ENCODE data around the gene RNF121.

DNA sequence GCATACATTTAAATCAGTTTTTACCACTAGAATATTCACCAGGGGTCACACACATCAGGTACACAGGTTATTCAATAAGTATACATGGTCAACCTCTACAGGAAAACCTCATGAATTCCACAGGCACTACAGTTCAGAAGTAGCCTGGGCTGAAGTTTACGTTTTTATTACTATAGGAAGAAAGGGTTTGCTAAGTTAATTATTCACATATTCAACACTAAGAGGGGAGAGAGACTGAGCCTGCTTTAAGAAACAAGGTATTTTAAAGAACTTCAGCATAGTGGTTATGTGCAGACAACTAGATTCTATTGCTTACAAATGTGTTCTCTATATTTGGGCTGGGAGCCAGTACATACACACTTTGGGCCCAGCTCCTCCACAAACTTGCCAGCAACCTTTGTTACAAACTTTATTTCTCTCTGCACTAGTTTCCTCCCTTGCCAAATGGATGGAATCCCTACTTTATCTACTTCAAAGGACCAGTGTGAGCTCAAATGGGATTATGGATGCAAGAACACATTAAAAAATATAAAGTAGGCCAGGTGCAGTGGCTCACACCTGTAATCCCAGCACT is 101.7 kb downstream of the RNF121 start:
- TF ChIP-seq, protein P1, sequence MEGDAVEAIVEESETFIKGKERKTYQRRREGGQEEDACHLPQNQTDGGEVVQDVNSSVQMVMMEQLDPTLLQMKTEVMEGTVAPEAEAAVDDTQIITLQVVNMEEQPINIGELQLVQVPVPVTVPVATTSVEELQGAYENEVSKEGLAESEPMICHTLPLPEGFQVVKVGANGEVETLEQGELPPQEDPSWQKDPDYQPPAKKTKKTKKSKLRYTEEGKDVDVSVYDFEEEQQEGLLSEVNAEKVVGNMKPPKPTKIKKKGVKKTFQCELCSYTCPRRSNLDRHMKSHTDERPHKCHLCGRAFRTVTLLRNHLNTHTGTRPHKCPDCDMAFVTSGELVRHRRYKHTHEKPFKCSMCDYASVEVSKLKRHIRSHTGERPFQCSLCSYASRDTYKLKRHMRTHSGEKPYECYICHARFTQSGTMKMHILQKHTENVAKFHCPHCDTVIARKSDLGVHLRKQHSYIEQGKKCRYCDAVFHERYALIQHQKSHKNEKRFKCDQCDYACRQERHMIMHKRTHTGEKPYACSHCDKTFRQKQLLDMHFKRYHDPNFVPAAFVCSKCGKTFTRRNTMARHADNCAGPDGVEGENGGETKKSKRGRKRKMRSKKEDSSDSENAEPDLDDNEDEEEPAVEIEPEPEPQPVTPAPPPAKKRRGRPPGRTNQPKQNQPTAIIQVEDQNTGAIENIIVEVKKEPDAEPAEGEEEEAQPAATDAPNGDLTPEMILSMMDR (conservative IDR thresholded peaks at IDR 0.05; ENCODE audit: low read length) = no peak
- no peak for TF ChIP-seq EZH2phosphoT487 (IDR thresholded peaks at IDR 0.05; ENCODE audit: borderline replicate concordance)
